GM18499 (cell line): ENCODE data around the gene ANKRD63.
A peak's percentile ranks its signal among the peaks of the same experiment; 100 is the strongest.

ENCODE experiments used
- ATAC-seq: cut with Tn5 transposase; IDR thresholded peaks from one replicate; pipeline ENCODE4 v1.9.1; 2021; ENCODE audit warnings: moderate number of reproducible peaks; ENCODE audit not compliant: insufficient read depth, unreplicated experiment

The ANKRD63 gene

GRCh38 chr15:40313531-40314398 lies 30.9 kb upstream of the ANKRD63 start:
- ATAC-seq = no peak

DNA sequence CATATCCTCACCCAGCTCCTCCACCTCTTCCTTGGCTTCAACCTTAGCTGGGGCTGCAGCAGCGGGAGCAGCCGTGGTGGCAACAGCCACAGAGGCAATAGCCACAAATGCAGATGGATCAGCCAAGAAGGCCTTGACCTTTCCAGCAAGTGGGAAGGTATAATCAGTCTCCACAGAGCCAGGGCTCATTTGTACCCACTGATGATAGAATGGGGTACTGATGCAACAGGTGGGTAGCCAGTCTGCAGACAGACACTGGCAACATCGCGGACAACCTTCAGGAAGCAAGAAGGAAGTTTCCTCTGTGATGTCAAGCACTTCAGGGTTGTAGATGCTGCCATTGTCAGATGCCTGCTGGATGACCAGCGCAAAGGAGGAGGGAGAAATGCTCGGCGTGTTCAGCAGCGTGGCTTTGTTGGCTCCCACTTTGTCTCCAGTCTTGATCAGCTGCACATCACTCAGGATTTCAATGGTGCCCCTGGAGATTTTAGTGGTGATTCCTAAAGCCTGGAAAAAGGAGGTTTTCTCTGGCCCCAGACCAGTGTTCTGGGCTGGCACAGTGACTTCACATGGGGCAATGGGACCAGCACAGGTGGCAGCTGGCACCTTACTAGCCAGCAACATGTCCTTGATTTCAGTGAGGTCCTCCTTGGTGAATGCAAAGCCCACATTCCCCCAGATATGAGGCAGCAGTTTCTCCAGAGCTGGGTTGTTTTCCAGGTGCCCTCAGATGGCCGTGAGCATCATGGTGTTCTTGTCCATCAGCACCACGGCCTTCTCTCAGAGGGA lies 29.7 kb upstream of the ANKRD63 start:
- ATAC-seq = no peak

DNA sequence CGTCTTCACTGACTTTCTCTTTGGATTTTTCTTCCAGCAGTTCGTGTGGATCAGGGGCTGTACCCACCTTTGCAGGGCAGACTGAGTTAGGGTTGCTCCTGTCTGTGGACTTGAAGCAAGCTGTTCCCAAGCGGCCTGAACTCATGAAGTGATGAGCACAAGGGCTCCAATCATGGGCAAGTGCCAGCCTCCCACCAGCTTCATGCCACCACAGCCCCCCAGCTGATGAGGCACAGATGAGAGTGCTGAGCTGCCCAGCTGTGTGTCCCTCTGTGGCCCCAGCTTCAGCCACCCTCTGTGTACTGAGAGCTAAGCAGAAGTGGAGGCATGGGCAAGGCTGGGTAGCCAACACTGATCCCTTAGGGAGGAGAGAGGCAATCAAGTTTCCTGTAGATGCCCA lies 28.1 kb upstream of the ANKRD63 start:
- ATAC-seq = no peak

DNA sequence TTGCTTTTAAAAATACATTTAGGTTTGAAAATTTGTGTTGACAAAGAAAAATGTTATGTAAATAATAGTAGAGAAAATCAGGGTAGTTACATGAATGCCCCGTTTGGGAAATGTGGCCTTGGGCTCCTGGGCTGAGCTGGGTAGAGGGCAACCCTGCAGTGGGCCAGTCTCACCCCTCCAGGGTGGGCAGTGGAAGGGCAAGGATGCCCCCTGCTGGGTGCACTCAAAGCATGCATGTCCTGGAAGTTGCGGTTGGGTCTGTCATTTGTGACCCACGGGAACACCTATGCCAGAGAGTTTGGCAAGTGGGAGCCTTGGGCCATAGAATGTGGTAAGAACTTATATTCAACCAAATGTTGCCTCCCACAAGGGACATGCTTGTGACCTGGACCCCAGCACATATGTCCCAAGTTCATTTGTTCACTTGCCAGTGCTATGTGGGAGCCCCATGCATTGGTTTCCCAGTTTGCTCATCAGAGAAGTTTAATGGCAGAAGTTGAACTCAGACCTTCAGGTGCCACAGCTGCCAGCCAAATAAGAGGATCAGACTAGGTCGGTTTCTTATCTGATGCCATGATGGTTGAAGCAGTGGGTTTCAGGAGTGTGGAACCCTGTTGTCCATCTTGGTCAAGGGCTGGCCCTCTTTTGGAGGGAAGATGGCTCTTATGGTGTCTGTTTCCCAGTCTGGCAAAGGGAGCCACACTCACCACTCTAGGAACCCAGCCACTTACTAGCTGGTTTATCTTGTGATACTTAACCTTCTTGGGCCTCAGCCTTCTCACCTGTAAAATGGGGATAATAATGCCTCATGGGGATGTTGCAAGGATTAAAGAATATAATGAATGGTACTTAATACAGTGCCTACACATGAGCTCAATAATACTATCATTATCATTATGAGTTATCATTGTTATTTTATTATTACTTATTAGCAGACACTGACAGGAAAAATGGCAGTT lies 27.4 kb upstream of the ANKRD63 start:
- no peak for ATAC-seq

DNA sequence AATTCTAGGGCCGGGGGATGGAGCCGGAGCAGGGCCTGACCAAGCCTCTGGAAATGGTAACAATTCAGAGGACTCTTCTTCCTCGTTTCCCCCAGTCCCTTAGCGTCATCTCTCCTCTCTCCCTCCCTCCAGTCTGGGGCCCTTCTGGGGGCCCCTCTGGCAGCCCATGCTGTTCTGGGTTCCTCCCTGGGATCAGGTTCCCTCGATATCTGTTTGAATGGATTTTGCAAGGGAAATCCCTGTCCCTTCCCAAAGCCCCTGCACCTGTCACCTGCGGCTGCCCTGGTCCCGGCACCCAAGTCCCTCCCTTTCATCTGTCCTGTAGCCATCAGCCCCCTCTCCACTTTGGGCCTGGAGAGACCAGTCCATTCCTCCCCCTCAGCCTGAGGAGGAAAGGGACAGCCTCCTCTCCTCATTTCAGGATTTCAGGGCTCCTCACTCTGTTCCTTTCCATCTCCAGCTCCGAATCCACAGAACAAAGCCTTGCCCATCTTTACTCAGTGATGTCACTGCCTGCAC lies 26.5 kb upstream of the ANKRD63 start:
- no peak for ATAC-seq

DNA sequence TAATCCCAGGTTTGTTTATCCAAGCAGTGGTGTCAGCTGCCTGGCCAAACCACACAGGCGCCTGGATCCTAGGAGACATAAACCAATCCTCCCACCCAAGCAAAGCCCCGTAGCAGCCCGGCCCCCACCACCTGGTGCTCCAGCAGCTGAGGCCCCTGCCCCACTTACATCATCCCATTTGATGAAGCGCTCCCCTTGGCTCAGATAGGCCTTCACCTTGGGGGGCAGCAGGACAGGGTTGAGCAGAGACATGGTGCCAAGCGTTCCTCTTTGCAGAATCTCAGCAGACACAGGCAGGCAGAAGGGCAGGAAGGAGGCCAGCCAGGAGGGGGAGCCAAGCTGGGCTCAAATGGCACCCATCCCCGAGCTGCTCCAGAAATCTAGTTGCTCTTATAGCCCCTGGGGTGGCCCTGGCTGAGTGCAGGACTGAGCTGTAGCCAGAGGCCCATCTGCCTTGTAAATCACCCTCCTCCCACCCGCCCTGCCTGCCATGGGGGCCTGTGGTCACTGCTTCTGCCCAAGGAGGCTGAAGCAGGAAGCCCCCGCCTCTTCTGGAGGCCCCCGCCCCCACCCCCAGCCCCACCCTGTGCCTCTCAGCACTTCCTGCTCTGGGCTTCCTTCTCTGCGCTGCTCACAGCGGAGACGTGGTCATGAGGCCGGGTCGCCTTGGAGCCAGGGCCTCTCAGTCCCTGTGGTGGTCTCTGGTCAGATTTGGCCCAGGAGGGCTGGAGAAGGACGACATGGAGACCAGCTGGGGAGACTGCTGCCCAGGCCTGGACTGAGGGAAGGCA lies 24.8 kb upstream of the ANKRD63 start, which contains the start of gene PLCB2:
TSS of gene PLCB2 (minus strand) at position 515 of the 791 bp plus-strand sequence. CDS start at position 252, 263 bp downstream.
- ATAC-seq = peak; percentile 36

- ATAC-seq = no peak
Measured at GRCh38 chr15:40306908-40307307, 24.0 kb upstream of the ANKRD63 start.

DNA sequence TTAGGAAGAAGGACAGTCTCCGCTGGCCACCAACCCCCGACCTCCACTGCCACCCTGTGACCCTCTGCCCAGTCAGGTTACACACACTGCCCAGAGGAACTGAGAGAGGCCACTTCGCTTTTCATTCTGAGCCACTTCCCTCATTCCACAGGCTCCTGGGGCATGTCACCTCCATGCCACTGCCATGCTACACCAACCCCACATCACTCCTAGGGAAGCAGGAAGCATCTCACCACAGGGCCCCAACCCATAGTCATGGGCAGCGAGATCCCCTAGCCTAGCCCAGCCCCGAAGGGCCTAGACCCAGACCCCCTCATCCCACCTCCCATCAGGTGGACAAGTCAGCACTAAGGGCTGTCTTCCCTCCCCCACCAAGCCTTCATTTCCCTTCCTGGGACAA lies 23.5 kb upstream of the ANKRD63 start:
- ATAC-seq = no peak

- no peak for ATAC-seq
Measured at GRCh38 chr15:40305281-40305680, 22.4 kb upstream of the ANKRD63 start.

- no peak for ATAC-seq
Measured at GRCh38 chr15:40303576-40303975, 20.7 kb upstream of the ANKRD63 start.

- ATAC-seq = no peak
Measured at GRCh38 chr15:40302981-40303380, 20.1 kb upstream of the ANKRD63 start.

DNA sequence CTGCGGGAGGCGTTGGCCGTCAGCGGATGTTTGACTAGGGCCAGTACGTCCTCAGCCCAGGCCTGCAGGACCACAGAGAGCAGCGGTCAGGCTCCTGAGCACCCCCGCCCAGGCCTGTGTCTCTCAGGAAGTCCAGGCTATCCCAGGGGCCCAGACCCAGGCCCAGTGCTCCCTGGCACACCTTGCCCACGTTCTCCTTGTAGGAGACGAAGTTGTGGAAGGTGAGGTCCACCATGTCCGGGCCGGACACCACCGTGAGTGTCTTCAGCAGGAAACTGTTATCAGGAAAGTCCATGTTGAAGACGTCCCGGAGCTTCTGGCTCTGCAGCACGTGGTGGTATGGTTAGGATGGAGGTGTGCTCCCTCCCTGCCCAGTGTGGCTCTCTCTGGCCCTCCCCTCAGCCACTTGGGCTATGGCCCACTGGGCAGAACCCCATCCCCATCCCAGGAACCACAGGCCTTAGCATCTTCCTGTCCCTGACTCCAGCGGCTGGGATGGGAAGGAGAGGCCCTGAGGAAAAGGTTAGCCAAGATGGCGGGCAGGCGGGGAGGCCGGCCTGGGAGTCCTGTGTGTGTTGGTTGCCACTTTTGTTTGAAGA lies 19.5 kb upstream of the ANKRD63 start:
- no peak for ATAC-seq

GRCh38 chr15:40301467-40302179 lies 18.8 kb upstream of the ANKRD63 start:
- ATAC-seq = no peak

GRCh38 chr15:40300771-40301170 lies 17.9 kb upstream of the ANKRD63 start:
- ATAC-seq = no peak

DNA sequence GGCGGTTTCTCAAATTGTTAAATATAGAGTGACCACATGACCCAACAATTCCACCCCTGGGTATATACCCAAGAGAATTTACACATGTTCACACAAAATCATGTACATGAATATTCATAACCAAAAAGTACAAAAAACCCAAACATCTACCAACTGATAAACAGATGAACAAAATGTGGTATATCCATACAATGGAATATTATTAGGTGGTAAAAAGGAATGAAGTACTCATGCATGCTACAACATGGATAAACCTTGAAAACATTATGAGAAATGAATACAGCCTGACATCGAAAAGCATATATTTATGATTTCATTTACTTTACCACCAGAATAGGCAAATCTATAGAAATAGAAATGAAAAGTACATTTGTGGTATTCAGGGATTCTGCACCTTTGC lies 17.5 kb upstream of the ANKRD63 start:
- ATAC-seq = no peak

GRCh38 chr15:40298216-40298935 lies 15.5 kb upstream of the ANKRD63 start:
- no peak for ATAC-seq

DNA sequence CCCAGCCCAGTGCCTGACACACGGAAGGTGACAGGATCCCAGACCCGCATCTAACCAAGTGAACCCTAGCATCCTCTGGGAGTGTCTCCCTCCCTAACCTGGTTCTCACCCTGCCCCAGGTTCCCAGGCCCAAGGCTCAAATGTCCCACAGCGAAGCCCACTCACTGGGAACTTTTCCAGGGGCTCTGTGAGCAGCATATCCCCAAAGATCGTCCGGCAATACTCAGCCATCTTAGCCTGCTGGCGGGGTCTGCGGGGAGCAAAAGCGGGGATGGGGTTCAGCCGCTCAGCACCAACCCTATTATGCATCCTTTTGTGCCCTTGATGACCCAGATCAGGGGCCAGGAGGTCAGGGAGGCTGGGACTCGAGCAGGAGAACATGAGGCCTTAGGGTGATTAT lies 14.5 kb upstream of the ANKRD63 start:
- no peak for ATAC-seq
